Measurements from ENCODE around the gene PDE6D. TPM values are rescaled to one million over a fixed set of nuclear protein-coding genes. Genes with fewer than 3 reads are reported as not detected.

Gene PDE6D
- total and polyA plus RNA-seq, 2 experiments from 2014 or later = 35.2 to 55.6 TPM

GRCh38 chr2:231689124-231689893 is 91.8 kb downstream of the PDE6D start:
- no peaks in the 10 kb centered on the region for H3K79me2 ChIP-seq (replicated peaks; ENCODE audit: insufficient read depth)
- H3K36me3 Mint-ChIP-seq (ENCODE audit: low read depth) = no peaks in the 10 kb centered on the region
- ATAC-seq (no peak), DNase-seq (ENCODE audit: low spot score) (no peak)
- H3K27me3 ChIP-seq (ENCODE audit: insufficient read depth) = no peaks in the 10 kb centered on the region
- H3K4me1 ChIP-seq (ENCODE audit: insufficient read depth) = peaks cover 19% of the 10 kb centered on the region; the same call in 1 of the 2 replicates
- H4K20me1 ChIP-seq (replicated peaks; ENCODE audit: insufficient read depth) = no peaks in the 10 kb centered on the region
- no peaks in the 10 kb centered on the region for H3K9me2 ChIP-seq (ENCODE audit: insufficient read depth)
- peaks cover 40% of the 10 kb centered on the region for H3K4me1 Mint-ChIP-seq
- H3K27me3 Mint-ChIP-seq (ENCODE audit: insufficient read depth, low read depth, poor library complexity) = peaks cover 31% of the 10 kb centered on the region
- no peak overlapping the region for H3K27ac Mint-ChIP-seq
- no peak overlapping the region for H3K4me2 ChIP-seq
- no peak overlapping the region for H3K27ac ChIP-seq (ENCODE audit: low read depth)
- H3K9me3 Mint-ChIP-seq = no peaks in the 10 kb centered on the region; the same call in 2 of the 3 replicates
- no peak overlapping the region for H3K4me3 ChIP-seq
- H3K36me3 ChIP-seq (ENCODE audit: insufficient read depth) = no peaks in the 10 kb centered on the region
- peaks cover 16% of the 10 kb centered on the region; the same call in 1 of the 2 replicates for H3F3A ChIP-seq (replicated peaks; ENCODE audit: low read depth)
- H3K4me3 Mint-ChIP-seq = no peak overlapping the region
- no peak overlapping the region for H2AFZ ChIP-seq
- TF ChIP-seq REST (IDR thresholded peaks at IDR 0.05; ENCODE audit: unreplicated experiment) = no peak
- no peak for TF ChIP-seq CTCF (conservative IDR thresholded peaks at IDR 0.05; ENCODE audit: low read depth in 2 of 2)
- TF ChIP-seq POLR2AphosphoS5 (IDR thresholded peaks at IDR 0.05; ENCODE audit: low read depth) = no peak
- no peak for TF ChIP-seq JUNB (IDR thresholded peaks at IDR 0.05; ENCODE audit: unreplicated experiment)
- TF ChIP-seq ZNF462 (CRISPR knock-in tag; IDR thresholded peaks at IDR 0.05) = no peak
- TF ChIP-seq CREB1 (CRISPR knock-in tag; IDR thresholded peaks at IDR 0.05; ENCODE audit: low read depth) = no peak
- TF ChIP-seq ETS1 (IDR thresholded peaks at IDR 0.05) = no peak
- no peak for TF ChIP-seq NANOG (IDR thresholded peaks at IDR 0.05; ENCODE audit: borderline replicate concordance)
- TF ChIP-seq EZH2 (IDR thresholded peaks at IDR 0.05; ENCODE audit: low read depth, unreplicated experiment) = no peak
- no peak for TF ChIP-seq EZH2phosphoT487 (IDR thresholded peaks at IDR 0.05; ENCODE audit: unreplicated experiment)
- no peak for TF ChIP-seq ZNF331 (CRISPR knock-in tag; IDR thresholded peaks at IDR 0.05; ENCODE audit: low read depth)
- no peak for TF ChIP-seq ZNF114 (CRISPR knock-in tag; IDR thresholded peaks at IDR 0.05)
- no peak for TF ChIP-seq STAT1 (IDR thresholded peaks at IDR 0.05; ENCODE audit: unreplicated experiment)

Data from GM23338 (cell line).